Stomach (tissue), 9 donors: ENCODE measurements around the gene SIX5. TPM values are rescaled to one million over a fixed set of nuclear protein-coding genes. Genes with fewer than 3 reads are reported as not detected.

Experiments used
- DNase-seq, 2 donors: peaks; one replicate each; pipeline versions ENCODE4 v3.0.0 to v3.0.0-alpha.2; 2013 to 2019
- H3K27ac ChIP-seq, 5 donors: fragments of 200-600 bp in 4 of 5; sonication (generic) in 4 of 5; one replicate each; pipeline ENCODE4 v1.5.1; 2013 to 2019; ENCODE audit warnings: mild to moderate bottlenecking in 1 of 5, moderate library complexity in 1 of 5
- H3K27me3 ChIP-seq, 3 donors: fragments of 200-600 bp; sonication (generic); one replicate each; pipeline ENCODE4 v1.5.1; 2017 to 2019; ENCODE audit warnings: mixed run types in 1 of 3
- H3K36me3 ChIP-seq, 4 donors: fragments of 200-600 bp; sonication (generic); 1 replicate in 3 of 4; 2 replicates in 1 of 4; pipeline ENCODE4 v1.5.1; 2016 to 2019
- H3K4me1 ChIP-seq, 4 donors: fragments of 200-600 bp; sonication (generic); one replicate each; pipeline ENCODE4 v1.5.1; 2016 to 2019
- H3K4me3 ChIP-seq, 4 donors: fragments of 200-600 bp; sonication (generic) in 3 of 4; one replicate each; pipeline ENCODE4 v1.5.1; 2016 to 2019; ENCODE audit warnings: mild to moderate bottlenecking in 1 of 4
- H3K9me3 ChIP-seq, 4 donors: fragments of 200-600 bp; sonication (generic); one replicate each; pipeline ENCODE4 v1.5.1; 2016 to 2019
- CTCF ChIP-seq, 7 experiments: fragments of 450-650 bp in 4 of 7; fragments of 200-600 bp in 3 of 7; sonication (generic) in 3 of 7; IDR thresholded peaks; one replicate each; pipeline ENCODE4 v1.5.1; 2016 to 2019; ENCODE audit warnings: antibody characterized with exemption in 7 of 7, control low read depth in 2 of 7, mild to moderate bottlenecking in 1 of 7
- EP300 ChIP-seq: sonication (generic); formaldehyde crosslinking; IDR thresholded peaks from one replicate; pipeline ENCODE4 v1.6.1; 2017; ENCODE audit warnings: antibody characterized with exemption
- POLR2A ChIP-seq, 4 donors: fragments of 450-650 bp; IDR thresholded peaks; one replicate each; pipeline ENCODE4 v1.6.1; 2016; ENCODE audit warnings: antibody characterized with exemption in 4 of 4, control low read depth in 2 of 4, mild to moderate bottlenecking in 1 of 4, moderate library complexity in 1 of 4
- POLR2AphosphoS5 ChIP-seq, 3 donors: sonication (generic); formaldehyde crosslinking; IDR thresholded peaks; one replicate each; pipeline ENCODE4 v1.6.1; 2016; ENCODE audit warnings: antibody characterized with exemption in 3 of 3
- WGBS, 5 donors: extraction: QIAGEN DNeasy Blood & Tissue Kit in 3 of 5; methylation state at CpG; one replicate each; pipeline versions ENCODE4 v1.1.5 to v1.1.7; 2013 to 2018; 5-methylcytosine and 5-hydroxymethylcytosine counted together
- intact Hi-C: fragments of 100-400 bp; cut with DNase I; formaldehyde crosslinking; loops from one replicate; pipeline ENCODE4 v1.15.1; 2023; ENCODE audit warnings: low total_unique reads
- polyA plus RNA-seq, 3 donors: library from polyadenylated mRNA; stranded (reverse); fragments of 200-250 nt; gene quantifications; one replicate each; pipeline ENCODE4 v1.2.3, GENCODE V29; 2013
- total RNA-seq, 5 donors: library from RNA; depleted of rRNA; stranded (reverse); fragments of >200 nt; gene quantifications; one replicate each; pipeline versions ENCODE4 v1.1.0 to v1.2.3, GENCODE V29; 2014 to 2016
- donor health status: healthy with polysubstance abuse.
- donor health status: Bipolar disorder and iron deficiency.
- donor health status: healthy.

The SIX5 gene
- total and polyA plus RNA-seq, 8 donors, result 4.0 to 39.1 (median 19.9) TPM

GRCh38 chr19:45786533-45786894 is 17.5 kb upstream of the SIX5 start:
- intact Hi-C loops, result no loop called here
- 89 to 93% (median 91%) methylated on average over 21 of the region's 21 CpGs for WGBS, 5 donors
- Histone ChIP-seq H3K27ac (peak overlapping the region in 1 of 5 donors; percentile 86), H3K9me3 (no peaks in the 10 kb centered on the region), H3K27me3 (peaks cover 0 to 53% (median 0%) of the 10 kb centered on the region in 3 donors), H3K4me1 (peaks cover 28 to 56% (median 46%) of the 10 kb centered on the region in 4 donors), H3K36me3 (peaks cover 54 to 65% (median 59%) of the 10 kb centered on the region in 4 donors), H3K4me3 (no peak overlapping the region)
- DNase-seq, result no peak
- TF ChIP-seq POLR2A (IDR thresholded peaks at IDR 0.05) (no peak), EP300 (no peak), CTCF (IDR thresholded peaks at IDR 0.05) (no peak), POLR2AphosphoS5 (IDR thresholded peaks at IDR 0.05) (no peak)

- DNase-seq, result no peak
- Histone ChIP-seq H3K27ac (peak overlapping the region in 2 of 5 donors; percentile 86 to 88), H3K4me3 (no peak overlapping the region), H3K9me3 (no peaks in the 10 kb centered on the region), H3K36me3 (peaks cover 54 to 65% (median 59%) of the 10 kb centered on the region in 4 donors), H3K4me1 (peaks cover 28 to 56% (median 45%) of the 10 kb centered on the region in 4 donors), H3K27me3 (peaks cover 0 to 58% (median 0%) of the 10 kb centered on the region in 3 donors)
- TF ChIP-seq POLR2A (IDR thresholded peaks at IDR 0.05) (no peak), EP300 (no peak), POLR2AphosphoS5 (IDR thresholded peaks at IDR 0.05) (no peak), CTCF (IDR thresholded peaks at IDR 0.05) (no peak)
- WGBS, 5 donors, result 89 to 94% (median 91%) methylated on average over 35 to 57 of the region's 57 CpGs
- intact Hi-C loops, result no loop called here
Measured at GRCh38 chr19:45785781-45786532, 16.9 kb upstream of the SIX5 start.

DNA sequence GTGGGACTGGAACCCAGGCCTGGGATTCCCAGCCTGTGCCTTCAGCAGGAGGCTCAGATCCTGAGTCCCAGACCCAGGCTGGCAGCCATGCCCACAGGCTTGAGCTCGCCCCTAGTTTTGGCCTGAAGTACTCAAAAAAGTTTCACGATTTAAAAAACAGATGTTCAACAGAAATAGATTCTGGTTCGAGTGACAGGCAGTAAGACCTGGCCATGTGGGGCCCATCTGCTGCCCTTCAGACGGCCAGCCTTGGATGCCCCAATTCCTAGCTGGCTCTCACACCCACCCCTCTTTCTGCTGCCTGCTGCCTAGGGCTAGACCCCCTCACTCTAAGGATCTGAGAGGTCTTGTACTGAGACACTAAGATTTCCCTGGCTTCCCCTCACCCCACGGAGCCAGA is 16.0 kb upstream of the SIX5 start:
- H3K27me3 ChIP-seq, result peaks cover 0 to 61% (median 0%) of the 10 kb centered on the region in 3 donors
- 62 to 85% (median 81%) methylated on average over 4 to 5 of the region's 5 CpGs for WGBS, 5 donors
- TF ChIP-seq POLR2AphosphoS5 (IDR thresholded peaks at IDR 0.05) (no peak), CTCF (IDR thresholded peaks at IDR 0.05) (no peak), EP300 (no peak), POLR2A (IDR thresholded peaks at IDR 0.05) (no peak)
- DNase-seq, result no peak
- H3K9me3 ChIP-seq, result no peaks in the 10 kb centered on the region
- peaks cover 30 to 57% (median 51%) of the 10 kb centered on the region in 4 donors for H3K4me1 ChIP-seq
- no peak overlapping the region for H3K4me3 ChIP-seq
- peak overlapping the region in 4 of 5 donors; percentile 83 to 88 (median 87) for H3K27ac ChIP-seq
- intact Hi-C loops, result no loop called here
- peaks cover 47 to 58% (median 51%) of the 10 kb centered on the region in 4 donors for H3K36me3 ChIP-seq

DNA sequence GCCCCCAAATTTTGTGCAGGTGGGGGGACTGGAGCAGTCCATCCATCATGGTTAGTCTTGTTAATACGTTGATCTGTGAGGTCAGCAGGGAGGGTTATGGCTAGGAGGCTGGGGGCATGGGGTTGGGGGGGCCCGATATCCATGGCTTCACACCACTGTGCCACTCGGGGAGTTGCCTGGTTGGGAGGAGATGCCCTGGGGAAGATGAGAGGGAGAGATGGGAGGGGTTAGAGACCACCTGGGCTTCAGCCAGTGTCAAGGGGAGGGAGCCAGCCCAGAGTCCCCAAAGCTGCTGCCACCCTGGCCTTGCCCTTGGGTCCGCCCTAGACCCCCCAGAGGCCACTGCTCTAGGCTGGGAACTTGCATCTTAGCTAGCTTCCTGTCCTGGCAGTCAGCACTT is 15.0 kb upstream of the SIX5 start:
- Histone ChIP-seq H3K27ac (peak overlapping the region; percentile 7 to 88 (median 86)), H3K36me3 (peaks cover 38 to 48% (median 41%) of the 10 kb centered on the region in 4 donors), H3K27me3 (peaks cover 0 to 65% (median 0%) of the 10 kb centered on the region in 3 donors), H3K4me3 (no peak overlapping the region), H3K9me3 (no peaks in the 10 kb centered on the region), H3K4me1 (peaks cover 40 to 67% (median 60%) of the 10 kb centered on the region in 4 donors)
- intact Hi-C loops, result no loop called here
- WGBS, 5 donors, result 70 to 90% (median 82%) methylated on average over 2 to 4 of the region's 4 CpGs
- DNase-seq, result no peak
- TF ChIP-seq CTCF (IDR thresholded peaks at IDR 0.05), result no peak
- no peak for TF ChIP-seq EP300
- TF ChIP-seq POLR2A (IDR thresholded peaks at IDR 0.05), result no peak
- no peak for TF ChIP-seq POLR2AphosphoS5 (IDR thresholded peaks at IDR 0.05)
